SK-N-SH (cell line): Measurements from ENCODE around the gene GLTP. TPM values are rescaled to one million over a fixed set of nuclear protein-coding genes. Genes with fewer than 3 reads are reported as not detected.

Experiments used
- CTCF ChIA-PET: fragments of 300-600, 350-600 bp; formaldehyde crosslinking; extraction: SDS; loops from one replicate; lab custom pipeline; 2021; lab: Yijun Ruan, JAX
- POLR2A ChIA-PET: fragments of 350-600 bp; sonication (Branson Sonifier 250); formaldehyde crosslinking; extraction: SDS; loops from one replicate; lab custom pipeline; 2020; ENCODE audit warnings: antibody characterized with exemption, inconsistent platforms; lab: Yijun Ruan, JAX
- DNase-seq: peaks from one replicate; pipeline ENCODE4 v3.0.0; 2012
- H2AFZ ChIP-seq: fragments of 200-600 bp; sonication (generic); 2 replicates; pipeline ENCODE4 v1.8.1; 2016; ENCODE audit warnings: antibody characterized with exemption, mild to moderate bottlenecking, low read depth
- H3F3A ChIP-seq: fragments of 200-600 bp; sonication (generic); replicated peaks from 2 replicates; pipeline ENCODE3; 2016; ENCODE audit warnings: antibody characterized with exemption, mild to moderate bottlenecking; ENCODE audit not compliant: insufficient read depth
- H3K27ac ChIP-seq, 2 experiments: fragments of 200-500 bp in 1 of 2; fragments of 200-600 bp in 1 of 2; sonication (Bioruptor generic) in 1 of 2; sonication (generic), shearing (Covaris generic) in 1 of 2; 2 replicates each; pipeline versions ENCODE4 v1.5.1 to v1.6.1; 2014 to 2016; ENCODE audit warnings: low read depth in 2 of 2, inconsistent platforms in 1 of 2, low read length in 1 of 2, mild to moderate bottlenecking in 1 of 2, mixed read lengths in 1 of 2
- H3K27me3 ChIP-seq: fragments of 200-600 bp; sonication (generic), shearing (Covaris generic); 2 replicates; pipeline ENCODE4 v1.6.1; 2016; ENCODE audit warnings: mixed run types; ENCODE audit not compliant: insufficient read depth
- H3K36me3 ChIP-seq, 2 experiments: fragments of 200-500 bp in 1 of 2; fragments of 200-600 bp in 1 of 2; sonication (Bioruptor generic) in 1 of 2; sonication (generic) in 1 of 2; replicated peaks in 1 of 2; 2 replicates each; pipeline versions ENCODE3 to v1.5.1; 2014 to 2016; ENCODE audit warnings: low read length in 1 of 2, mild to moderate bottlenecking in 1 of 2; ENCODE audit not compliant: insufficient read depth in 2 of 2, control insufficient read depth in 1 of 2
- H3K4me1 ChIP-seq, 2 experiments: fragments of 200-500 bp in 1 of 2; fragments of 200-600 bp in 1 of 2; sonication (Bioruptor generic) in 1 of 2; sonication (generic), shearing (Covaris generic) in 1 of 2; 2 replicates each; pipeline versions ENCODE4 v1.5.1 to v1.6.1; 2014 to 2016; ENCODE audit warnings: low read depth in 1 of 2, low read length in 1 of 2, mixed run types in 1 of 2; ENCODE audit not compliant: insufficient read depth in 2 of 2, control insufficient read depth in 1 of 2
- H3K4me2 ChIP-seq: fragments of 200-600 bp; sonication (generic), shearing (Covaris generic); 2 replicates; pipeline ENCODE4 v1.6.1; 2017; ENCODE audit warnings: mixed run types
- H3K4me3 ChIP-seq, 2 experiments: fragments of 200-500 bp in 1 of 2; fragments of 200-600 bp in 1 of 2; sonication (Bioruptor generic) in 1 of 2; sonication (generic), shearing (Covaris generic) in 1 of 2; 2 replicates each; pipeline versions ENCODE4 v1.5.1 to v1.8.1; 2014 to 2016; ENCODE audit warnings: low read depth in 2 of 2, inconsistent platforms in 1 of 2, low read length in 1 of 2, mild to moderate bottlenecking in 1 of 2, mixed read lengths in 1 of 2, moderate library complexity in 1 of 2
- H3K79me2 ChIP-seq: fragments of 200-600 bp; sonication (generic); 2 replicates; pipeline ENCODE4 v1.8.1; 2017; ENCODE audit warnings: mild to moderate bottlenecking; ENCODE audit not compliant: insufficient read depth
- H3K9ac ChIP-seq: fragments of 200-600 bp; sonication (generic); 2 replicates; pipeline ENCODE4 v1.6.1; 2017; ENCODE audit warnings: mixed run types
- H3K9me2 ChIP-seq: fragments of 200-600 bp; sonication (generic); 2 replicates; pipeline ENCODE4 v1.6.1; 2017; ENCODE audit warnings: mixed run types
- H3K9me3 ChIP-seq: fragments of 200-600 bp; sonication (generic); 2 replicates; pipeline ENCODE4 v1.6.1; 2017; ENCODE audit warnings: mixed run types, mild to moderate bottlenecking, moderate library complexity
- H4K20me1 ChIP-seq: fragments of 200-600 bp; sonication (generic); 2 replicates; pipeline ENCODE4 v1.6.1; 2017; ENCODE audit warnings: mild to moderate bottlenecking, mixed run types; ENCODE audit not compliant: insufficient read depth
- ELF1 ChIP-seq: IDR thresholded peaks from 2 replicates; pipeline ENCODE4 v1.4.0; 2012
- FOSL2 ChIP-seq: IDR thresholded peaks from 2 replicates; pipeline ENCODE4 v1.4.0; 2012; ENCODE audit warnings: low read depth, mild to moderate bottlenecking, moderate library complexity, borderline replicate concordance
- MEF2A ChIP-seq: IDR thresholded peaks from 2 replicates; pipeline ENCODE4 v1.4.0; 2012; ENCODE audit warnings: low read depth, borderline replicate concordance
- NFIC ChIP-seq: IDR thresholded peaks from 2 replicates; pipeline ENCODE4 v1.4.0; 2012; ENCODE audit warnings: borderline replicate concordance
- RCOR1 ChIP-seq: fragments of 150-350 bp; IDR thresholded peaks from 2 replicates; pipeline ENCODE4 v1.6.1; 2017; ENCODE audit warnings: antibody characterized with exemption, low read length
- REST ChIP-seq: IDR thresholded peaks from 2 replicates; pipeline ENCODE4 v1.6.1; 2012; ENCODE audit warnings: mild to moderate bottlenecking, low read depth, low read length, moderate library complexity
- RXRA ChIP-seq: IDR thresholded peaks from 2 replicates; pipeline ENCODE4 v1.4.0; 2012; ENCODE audit warnings: low read depth, mild to moderate bottlenecking, borderline replicate concordance
- SIN3A ChIP-seq: IDR thresholded peaks from 2 replicates; pipeline ENCODE4 v1.6.1; 2012; ENCODE audit warnings: low read depth, mild to moderate bottlenecking, low read length, moderate library complexity, borderline replicate concordance
- YY1 ChIP-seq: IDR thresholded peaks from 2 replicates; pipeline ENCODE4 v1.4.0; 2012; ENCODE audit warnings: low read depth, mild to moderate bottlenecking
- WGBS: methylation state at CpG from one replicate; pipeline ENCODE4 v1.1.6; 2017; ENCODE audit warnings: low lambda C conversion rate; 5-methylcytosine and 5-hydroxymethylcytosine counted together
- polyA plus RNA-seq, 3 experiments: library from polyadenylated mRNA; depleted of rRNA; stranded (reverse); fragments of >200 nt; gene quantifications; 2 replicates each; pipeline ENCODE4 v1.2.3, GENCODE V29; 2012
- TF ChIP-seq, protein P1 (sequence below): IDR thresholded peaks from 2 replicates; pipeline ENCODE4; 2012

The GLTP gene
- polyA plus RNA-seq, 1 of the 3 experiments (the other 2 are of a cell fraction) = 23.0 TPM

GRCh38 chr12:109883461-109883860 is 3.1 kb upstream of the GLTP start (continued):
- TF ChIP-seq, protein P1, sequence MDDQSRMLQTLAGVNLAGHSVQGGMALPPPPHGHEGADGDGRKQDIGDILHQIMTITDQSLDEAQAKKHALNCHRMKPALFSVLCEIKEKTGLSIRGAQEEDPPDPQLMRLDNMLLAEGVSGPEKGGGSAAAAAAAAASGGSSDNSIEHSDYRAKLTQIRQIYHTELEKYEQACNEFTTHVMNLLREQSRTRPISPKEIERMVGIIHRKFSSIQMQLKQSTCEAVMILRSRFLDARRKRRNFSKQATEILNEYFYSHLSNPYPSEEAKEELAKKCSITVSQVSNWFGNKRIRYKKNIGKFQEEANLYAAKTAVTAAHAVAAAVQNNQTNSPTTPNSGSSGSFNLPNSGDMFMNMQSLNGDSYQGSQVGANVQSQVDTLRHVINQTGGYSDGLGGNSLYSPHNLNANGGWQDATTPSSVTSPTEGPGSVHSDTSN = no peak
- no peak for TF ChIP-seq NFIC
- TF ChIP-seq FOSL2 = no peak
- no peak for TF ChIP-seq ELF1
- TF ChIP-seq MEF2A = no peak
- no peak for TF ChIP-seq YY1
- TF ChIP-seq, all 33 proteins: peak for 0

- Histone ChIP-seq H3K9me3 (no peaks in the 10 kb centered on the region), H3K4me2 (no peak overlapping the region), H4K20me1 (no peaks in the 10 kb centered on the region; the same call in 1 of the 2 replicates), H3K9me2 (no peaks in the 10 kb centered on the region)
- 96% methylated on average over 2 of the region's 2 CpGs for WGBS
- DNase-seq = no peak
- no peak for TF ChIP-seq RCOR1
- TF ChIP-seq, all 33 proteins: peak for 0
- Histone ChIP-seq H2AFZ (no peak overlapping the region), H3K4me3 (no peak overlapping the region), H3F3A (no peaks in the 10 kb centered on the region), H3K27me3 (no peaks in the 10 kb centered on the region), H3K4me1 (peaks cover 0 to 17% of the 10 kb centered on the region in 2 experiments; a peak in 1 of 4 replicates), H3K9ac (no peak overlapping the region), H3K36me3 (no peaks in the 10 kb centered on the region), H3K79me2 (peaks cover 31% of the 10 kb centered on the region), H3K27ac (no peak overlapping the region)
- POLR2A ChIA-PET = no interaction called here
- CTCF ChIA-PET = interaction anchor here (1.0 to 3.2 kb wide), 5 partner anchors 18 to 453 kb away, joined by 3 to 17 read pairs (median 4); partner anchors contain the start of gene TCHP
Measured at GRCh38 chr12:109881752-109882151, 1.4 kb upstream of the GLTP start.

DNA sequence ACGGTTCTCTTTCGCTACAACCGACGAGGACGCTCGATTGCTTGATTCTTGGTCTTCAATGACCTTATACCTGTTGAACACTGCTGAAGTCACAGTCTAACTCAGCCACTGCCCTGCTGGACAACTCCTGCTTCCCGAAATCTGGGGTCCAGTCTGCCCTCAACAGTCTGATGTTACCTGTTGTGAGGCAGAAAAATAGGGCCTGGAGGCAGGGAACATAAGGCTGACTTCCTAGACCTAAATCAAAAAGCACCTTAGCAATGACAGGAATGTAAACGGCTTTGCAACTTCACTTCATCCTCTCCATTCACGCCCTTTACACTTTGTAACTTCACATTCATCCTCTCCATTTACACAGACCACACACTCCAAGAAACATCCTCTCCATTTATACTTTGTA is 597 bp upstream of the GLTP start:
- peaks cover 0 to 17% of the 10 kb centered on the region in 2 experiments; a peak in 1 of 4 replicates for H3K4me1 ChIP-seq
- no peaks in the 10 kb centered on the region for H3K9me2 ChIP-seq
- H4K20me1 ChIP-seq = no peaks in the 10 kb centered on the region; the same call in 1 of the 2 replicates
- CTCF ChIA-PET = interaction anchor here (0.6 to 3.2 kb wide), 9 partner anchors 19 to 1126 kb away, joined by 3 to 17 read pairs (median 4); partner anchors contain the start of genes MMAB, MVK and TCHP
- H3K36me3 ChIP-seq = no peaks in the 10 kb centered on the region
- H3K9me3 ChIP-seq = no peaks in the 10 kb centered on the region
- H3K27ac ChIP-seq = no peak overlapping the region; a peak in 1 of 4 replicates
- no peaks in the 10 kb centered on the region for H3F3A ChIP-seq
- TF ChIP-seq SIN3A (no peak), REST (peak; percentile 63; the same call in 1 of the 2 replicates), ELF1 (no peak), RXRA (no peak)
- peak overlapping the region; percentile 48; the same call in 1 of the 2 replicates for H3K9ac ChIP-seq
- POLR2A ChIA-PET = no interaction called here
- DNase-seq = no peak
- 10% methylated on average over 9 of the region's 9 CpGs for WGBS
- peaks cover 39% of the 10 kb centered on the region for H3K79me2 ChIP-seq
- peak overlapping the region; percentile 89 for H3K4me2 ChIP-seq
- peak overlapping the region; percentile 79 to 82 for H3K4me3 ChIP-seq
- peak overlapping the region; percentile 85 for H2AFZ ChIP-seq
- no peaks in the 10 kb centered on the region for H3K27me3 ChIP-seq
